Activated CD4-positive, alpha-beta T cell treated with anti-CD3 and anti-CD28 coated beads, Interleukin-2, amount 10 ng/mL, durations not matched to agents 7 days and 5 days (primary cell): Measurements from ENCODE around the gene PDGFD. TPM values are rescaled to one million over a fixed set of nuclear protein-coding genes. Genes with fewer than 3 reads are reported as not detected.

ENCODE experiments used
- CTCF ChIA-PET: fragments of 350-600 bp; sonication (Branson Sonifier 250); formaldehyde crosslinking; loops from one replicate; lab custom pipeline; 2021; ENCODE audit warnings: antibody characterized with exemption; lab: Charles Lee
- POLR2A ChIA-PET: fragments of 350-600 bp; sonication (Branson Sonifier 250); formaldehyde crosslinking; loops from one replicate; lab custom pipeline; 2021; ENCODE audit warnings: antibody characterized with exemption; lab: Charles Lee
- DNase-seq: peaks from one replicate; pipeline ENCODE4 v3.0.0-alpha.2; 2020
- H3K27ac Mint-ChIP-seq: one replicate; pipeline ENCODE4 v1.8.0; 2021; ENCODE audit warnings: mild to moderate bottlenecking, moderate library complexity, mixed read lengths
- H3K27me3 Mint-ChIP-seq: one replicate; pipeline ENCODE4 v1.8.0; 2021; ENCODE audit warnings: mixed read lengths
- H3K36me3 Mint-ChIP-seq: one replicate; pipeline ENCODE4 v1.8.0; 2021; ENCODE audit warnings: low read depth, mixed read lengths
- H3K4me1 Mint-ChIP-seq: one replicate; pipeline ENCODE4 v1.8.0; 2021; ENCODE audit warnings: mixed read lengths
- H3K4me3 Mint-ChIP-seq: one replicate; pipeline ENCODE4 v1.8.0; 2021; ENCODE audit warnings: mild to moderate bottlenecking, moderate library complexity, mixed read lengths
- H3K9me3 Mint-ChIP-seq: one replicate; pipeline ENCODE4 v1.8.0; 2021; ENCODE audit warnings: mixed read lengths
- total RNA-seq, 2 experiments: library from RNA; stranded (reverse); gene quantifications; one replicate each; pipeline ENCODE4 v1.2.3, GENCODE V29; 2021

PDGFD gene
- total RNA-seq, 2 experiments from 2014 or later: not detected

DNA sequence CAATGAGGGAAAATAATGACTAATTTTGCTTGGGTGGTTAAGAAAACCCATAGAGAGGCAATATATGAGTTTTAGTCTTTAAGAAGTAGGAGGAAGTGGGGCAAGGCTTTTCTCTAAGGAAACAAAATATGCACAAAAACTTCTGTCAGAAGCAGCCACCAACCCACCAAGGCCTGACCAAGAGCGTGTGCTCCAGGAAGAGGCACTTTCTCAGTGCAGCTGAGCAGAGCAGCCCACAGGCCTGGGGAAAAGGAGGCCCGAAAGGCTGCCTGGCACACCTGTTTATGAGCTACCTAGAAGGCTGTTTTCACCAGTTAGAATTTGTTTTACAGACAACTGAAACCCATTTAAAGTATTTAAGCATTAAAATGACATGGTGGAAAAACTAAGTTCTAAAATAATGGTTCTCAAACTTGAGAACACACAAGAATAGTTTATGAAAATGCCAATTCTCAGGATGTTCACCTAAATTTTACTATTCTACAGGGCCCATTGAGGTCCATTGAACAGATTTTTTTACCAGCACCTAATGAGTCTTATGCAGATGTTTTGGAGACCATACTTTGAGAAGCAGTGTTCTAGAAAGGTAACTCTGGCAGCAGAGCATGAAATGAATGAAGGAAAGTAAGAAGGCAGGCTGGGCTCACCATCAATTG lies 288.0 kb downstream of the PDGFD start:
- no peaks in the 10 kb centered on the region for H3K4me1 Mint-ChIP-seq
- no peaks in the 10 kb centered on the region for H3K27me3 Mint-ChIP-seq
- no peak overlapping the region for H3K4me3 Mint-ChIP-seq
- ChIA-PET CTCF (no interaction called here), POLR2A (no interaction called here)
- H3K36me3 Mint-ChIP-seq: no peaks in the 10 kb centered on the region
- DNase-seq: no peak
- H3K27ac Mint-ChIP-seq: no peak overlapping the region
- no peaks in the 10 kb centered on the region for H3K9me3 Mint-ChIP-seq

DNA sequence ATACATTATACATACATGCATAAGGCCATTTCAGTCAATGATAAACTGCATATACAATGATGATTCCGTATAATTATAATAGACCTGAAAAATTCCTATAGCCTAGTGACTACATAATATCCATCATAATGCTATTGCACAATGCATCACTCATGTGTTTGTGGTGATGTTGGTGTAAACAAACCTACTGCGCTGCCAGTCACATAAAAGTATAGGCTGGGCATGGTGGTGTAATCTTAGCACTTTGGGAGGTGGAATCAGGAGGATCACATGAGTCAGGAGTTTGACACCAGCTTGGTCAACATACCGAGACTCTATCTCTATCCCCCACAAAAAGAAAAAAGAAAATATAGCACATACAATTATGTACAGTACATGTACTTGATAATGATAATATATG lies 291.2 kb downstream of the PDGFD start:
- Mint-ChIP-seq H3K27me3 (no peaks in the 10 kb centered on the region), H3K4me3 (no peak overlapping the region), H3K36me3 (no peaks in the 10 kb centered on the region), H3K27ac (no peak overlapping the region), H3K4me1 (no peaks in the 10 kb centered on the region), H3K9me3 (no peaks in the 10 kb centered on the region)
- POLR2A ChIA-PET: no interaction called here
- CTCF ChIA-PET: interaction anchor here (0.9 kb wide), 1 partner anchor 27 kb away, joined by 3 read pairs; no protein-coding TSS in a partner anchor
- no peak for DNase-seq

DNA sequence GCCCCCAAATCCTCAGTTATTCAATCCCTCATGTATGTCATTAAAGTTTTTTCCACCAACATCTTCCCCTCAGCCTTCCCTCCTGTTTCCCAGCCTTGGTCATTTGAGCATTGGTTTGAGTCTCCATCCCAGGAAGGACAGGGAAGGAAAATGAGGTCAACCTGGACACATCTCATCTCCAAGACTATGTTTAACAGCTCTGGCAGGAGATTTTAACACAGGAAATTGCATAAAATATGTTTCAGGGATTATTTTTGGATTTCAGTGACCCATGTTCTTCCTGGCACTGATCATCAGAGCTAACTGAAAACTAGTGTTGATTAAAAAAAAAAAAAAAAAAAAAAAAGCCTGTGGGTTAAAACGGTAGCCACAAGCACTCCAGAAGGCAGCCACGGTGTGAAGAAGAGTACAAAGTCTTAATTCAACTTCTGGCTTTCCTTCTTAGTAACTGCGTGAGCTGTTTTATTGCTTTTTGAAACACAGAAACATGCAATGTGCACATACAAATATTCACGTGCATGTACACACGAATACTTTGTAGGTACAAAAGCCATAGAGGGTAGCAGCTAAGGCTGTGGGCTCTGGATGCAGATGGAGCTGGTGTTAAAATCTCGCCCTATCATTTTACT lies 291.9 kb downstream of the PDGFD start:
- no peaks in the 10 kb centered on the region for H3K9me3 Mint-ChIP-seq
- ChIA-PET POLR2A (no interaction called here), CTCF (no interaction called here)
- no peaks in the 10 kb centered on the region for H3K27me3 Mint-ChIP-seq
- DNase-seq: no peak
- no peak overlapping the region for H3K4me3 Mint-ChIP-seq
- no peaks in the 10 kb centered on the region for H3K4me1 Mint-ChIP-seq
- no peak overlapping the region for H3K27ac Mint-ChIP-seq
- H3K36me3 Mint-ChIP-seq: no peaks in the 10 kb centered on the region

DNA sequence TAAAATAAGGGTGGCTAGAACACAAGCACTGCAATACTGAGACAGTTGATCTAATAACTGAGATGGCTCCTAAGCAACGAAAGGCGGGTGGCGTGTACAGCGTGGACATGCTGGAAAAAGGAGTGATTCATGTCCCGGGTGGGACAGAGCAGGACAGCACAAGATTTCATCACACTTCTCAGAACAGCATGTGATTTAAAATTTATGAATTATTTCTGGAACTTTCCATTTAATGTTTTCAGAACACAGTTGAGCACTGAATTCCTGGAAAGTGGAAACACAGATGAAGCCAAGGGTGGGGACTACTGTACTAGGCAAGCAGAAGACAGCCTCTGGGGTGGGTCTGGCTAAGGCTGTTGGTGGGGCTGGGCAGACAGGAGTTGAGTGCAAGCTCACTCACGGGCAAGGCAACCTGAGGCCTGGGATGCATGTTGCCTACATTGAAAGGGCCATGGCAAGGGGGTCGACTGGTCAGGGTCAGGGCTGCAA lies 293.1 kb downstream of the PDGFD start:
- Mint-ChIP-seq H3K27ac (no peak overlapping the region), H3K36me3 (no peaks in the 10 kb centered on the region), H3K4me1 (no peaks in the 10 kb centered on the region), H3K9me3 (no peaks in the 10 kb centered on the region), H3K4me3 (no peak overlapping the region), H3K27me3 (no peaks in the 10 kb centered on the region)
- ChIA-PET CTCF (no interaction called here), POLR2A (no interaction called here)
- DNase-seq: no peak

DNA sequence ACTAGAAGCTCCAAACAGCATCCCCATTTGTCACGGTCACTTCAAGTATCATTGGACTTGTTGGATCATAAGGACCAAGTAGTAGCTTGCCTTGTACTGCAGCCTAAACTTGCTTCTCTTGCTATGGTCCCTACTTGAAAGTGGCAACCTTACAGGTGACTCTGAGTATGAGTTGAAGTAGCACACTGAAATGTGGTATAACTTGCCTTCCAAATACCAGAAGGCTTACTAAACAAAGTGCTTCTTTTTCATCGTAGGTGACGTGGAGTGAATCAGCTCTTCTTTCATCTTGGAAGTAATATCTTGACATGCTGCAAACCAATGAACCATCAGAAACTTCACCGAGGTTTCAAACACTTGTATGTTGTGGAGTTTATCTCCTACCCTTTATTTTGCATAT lies 296.5 kb downstream of the PDGFD start:
- DNase-seq: no peak
- Mint-ChIP-seq H3K36me3 (no peaks in the 10 kb centered on the region), H3K4me3 (no peak overlapping the region), H3K9me3 (no peaks in the 10 kb centered on the region), H3K4me1 (no peaks in the 10 kb centered on the region), H3K27me3 (no peaks in the 10 kb centered on the region), H3K27ac (no peak overlapping the region)
- POLR2A ChIA-PET: no interaction called here
- CTCF ChIA-PET: no interaction called here

DNA sequence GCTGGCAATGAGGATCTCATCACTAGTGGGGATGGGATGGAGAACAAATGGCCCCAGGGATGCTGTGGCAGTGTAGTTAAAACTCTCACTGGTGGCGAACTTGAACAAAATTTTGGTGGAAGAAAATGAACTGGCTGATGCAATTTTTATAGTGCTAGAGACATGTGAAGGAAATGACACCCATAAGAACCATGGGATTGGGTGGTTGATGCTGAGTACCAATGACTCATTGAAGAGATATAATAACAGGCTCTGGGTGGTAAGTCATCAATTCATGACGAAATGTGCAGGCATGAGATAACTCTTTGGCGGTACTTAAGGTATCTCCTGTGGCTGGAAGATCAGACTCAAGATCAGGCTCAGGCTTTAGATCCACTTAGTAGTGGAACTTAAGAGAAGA lies 300.4 kb downstream of the PDGFD start:
- no peaks in the 10 kb centered on the region for H3K4me1 Mint-ChIP-seq
- H3K27ac Mint-ChIP-seq: no peak overlapping the region
- H3K36me3 Mint-ChIP-seq: no peaks in the 10 kb centered on the region
- H3K4me3 Mint-ChIP-seq: no peak overlapping the region
- no peaks in the 10 kb centered on the region for H3K27me3 Mint-ChIP-seq
- DNase-seq: no peak
- CTCF ChIA-PET: no interaction called here
- H3K9me3 Mint-ChIP-seq: no peaks in the 10 kb centered on the region
- POLR2A ChIA-PET: no interaction called here

DNA sequence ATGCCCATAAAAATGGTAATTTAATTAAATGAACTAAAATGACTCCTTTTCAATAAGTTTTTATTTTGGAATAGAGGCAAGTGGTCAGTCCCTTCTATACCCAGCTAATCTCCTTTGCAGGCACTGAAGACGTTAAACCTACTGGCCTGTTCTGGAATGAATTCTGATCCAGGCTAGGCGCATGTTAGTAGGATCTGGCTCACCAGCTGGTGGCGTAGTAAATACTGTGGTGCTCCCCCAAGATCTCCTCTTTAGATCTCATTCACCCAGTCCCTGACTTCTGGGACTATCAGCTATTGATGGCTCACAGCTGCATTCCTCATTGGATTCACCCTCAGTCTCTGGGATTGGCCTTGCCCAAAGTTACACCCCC lies 301.2 kb downstream of the PDGFD start:
- Mint-ChIP-seq H3K27me3 (no peaks in the 10 kb centered on the region), H3K4me1 (no peaks in the 10 kb centered on the region), H3K36me3 (no peaks in the 10 kb centered on the region), H3K27ac (no peak overlapping the region), H3K9me3 (peaks cover under 1% of the 10 kb centered on the region), H3K4me3 (no peak overlapping the region)
- POLR2A ChIA-PET: no interaction called here
- DNase-seq: no peak
- CTCF ChIA-PET: no interaction called here

DNA sequence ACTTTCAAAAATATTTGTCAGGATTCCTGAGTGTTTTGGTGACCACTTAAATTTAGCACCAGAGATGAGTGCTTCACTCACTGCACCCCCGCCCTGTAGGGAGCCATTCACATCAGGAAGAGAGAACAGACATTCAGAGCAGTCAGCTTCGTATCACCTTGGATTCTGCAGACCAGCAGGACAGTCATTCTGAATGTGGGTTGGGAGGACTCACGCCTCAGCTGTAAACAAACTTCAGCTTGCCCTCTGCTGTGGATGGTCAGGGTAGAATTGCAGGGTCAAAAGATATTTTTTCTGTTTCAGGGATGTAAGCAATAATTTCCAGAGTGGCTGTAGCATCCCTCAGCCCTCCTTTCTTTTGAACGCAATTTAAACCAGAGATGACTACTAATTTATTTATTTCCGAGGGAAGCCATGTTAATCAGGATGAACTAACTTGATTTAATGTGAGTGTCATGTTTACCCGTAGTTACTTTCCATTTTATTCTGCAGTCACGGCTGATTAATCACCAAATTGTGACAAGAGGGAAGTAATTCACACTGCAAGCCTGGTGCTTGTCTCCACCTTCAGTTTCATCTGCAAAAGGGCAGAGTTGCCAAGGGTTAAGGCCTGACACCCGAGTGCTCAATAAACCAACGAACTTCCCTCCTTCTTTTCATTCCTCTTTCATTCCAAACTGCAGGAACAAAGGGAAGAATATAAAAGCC lies 301.7 kb downstream of the PDGFD start:
- Mint-ChIP-seq H3K4me1 (no peaks in the 10 kb centered on the region), H3K36me3 (no peaks in the 10 kb centered on the region), H3K4me3 (no peak overlapping the region), H3K27me3 (no peaks in the 10 kb centered on the region), H3K9me3 (peaks cover 1% of the 10 kb centered on the region), H3K27ac (no peak overlapping the region)
- DNase-seq: no peak
- ChIA-PET CTCF (no interaction called here), POLR2A (no interaction called here)

Other genes starting within 250 kb of the PDGFD start
- gene DDI1, start 127.5 kb downstream of the PDGFD start, total RNA-seq: not detected